GM12865 (cell line): ENCODE measurements around the gene NPL.

ENCODE experiments used
- DNase-seq: peaks from one replicate; pipeline ENCODE4 v3.0.0; 2010; ENCODE audit warnings: low read depth
- H3K4me3 ChIP-seq: 2 replicates; pipeline ENCODE4 v1.5.1; 2011; ENCODE audit warnings: mild to moderate bottlenecking, low read depth, low read length, control low read depth
- TF ChIP-seq, protein P1 (sequence below): IDR thresholded peaks from 2 replicates; pipeline ENCODE4 v1.5.1; 2011; ENCODE audit warnings: low read length, control low read depth, low read depth, inconsistent platforms; ENCODE audit not compliant: insufficient read depth; ENCODE audit errors: missing control alignments

NPL gene

GRCh38 chr1:182835806-182836205 lies 46.2 kb downstream of the NPL start:
- H3K4me3 ChIP-seq: no peak overlapping the region
- no peak for DNase-seq
- TF ChIP-seq, protein P1, sequence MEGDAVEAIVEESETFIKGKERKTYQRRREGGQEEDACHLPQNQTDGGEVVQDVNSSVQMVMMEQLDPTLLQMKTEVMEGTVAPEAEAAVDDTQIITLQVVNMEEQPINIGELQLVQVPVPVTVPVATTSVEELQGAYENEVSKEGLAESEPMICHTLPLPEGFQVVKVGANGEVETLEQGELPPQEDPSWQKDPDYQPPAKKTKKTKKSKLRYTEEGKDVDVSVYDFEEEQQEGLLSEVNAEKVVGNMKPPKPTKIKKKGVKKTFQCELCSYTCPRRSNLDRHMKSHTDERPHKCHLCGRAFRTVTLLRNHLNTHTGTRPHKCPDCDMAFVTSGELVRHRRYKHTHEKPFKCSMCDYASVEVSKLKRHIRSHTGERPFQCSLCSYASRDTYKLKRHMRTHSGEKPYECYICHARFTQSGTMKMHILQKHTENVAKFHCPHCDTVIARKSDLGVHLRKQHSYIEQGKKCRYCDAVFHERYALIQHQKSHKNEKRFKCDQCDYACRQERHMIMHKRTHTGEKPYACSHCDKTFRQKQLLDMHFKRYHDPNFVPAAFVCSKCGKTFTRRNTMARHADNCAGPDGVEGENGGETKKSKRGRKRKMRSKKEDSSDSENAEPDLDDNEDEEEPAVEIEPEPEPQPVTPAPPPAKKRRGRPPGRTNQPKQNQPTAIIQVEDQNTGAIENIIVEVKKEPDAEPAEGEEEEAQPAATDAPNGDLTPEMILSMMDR: no peak

GRCh38 chr1:182839209-182840066 lies 49.9 kb downstream of the NPL start, which contains the start of gene DHX9:
DHX9 (plus strand) TSS chr1:182839347; CDS start chr1:182842567, 3,220 bp downstream.
- DNase-seq: peak; percentile 94
- TF ChIP-seq, protein P1: peak; percentile 15
- H3K4me3 ChIP-seq: peak within 1 kb of the TSS; percentile 74

DNA sequence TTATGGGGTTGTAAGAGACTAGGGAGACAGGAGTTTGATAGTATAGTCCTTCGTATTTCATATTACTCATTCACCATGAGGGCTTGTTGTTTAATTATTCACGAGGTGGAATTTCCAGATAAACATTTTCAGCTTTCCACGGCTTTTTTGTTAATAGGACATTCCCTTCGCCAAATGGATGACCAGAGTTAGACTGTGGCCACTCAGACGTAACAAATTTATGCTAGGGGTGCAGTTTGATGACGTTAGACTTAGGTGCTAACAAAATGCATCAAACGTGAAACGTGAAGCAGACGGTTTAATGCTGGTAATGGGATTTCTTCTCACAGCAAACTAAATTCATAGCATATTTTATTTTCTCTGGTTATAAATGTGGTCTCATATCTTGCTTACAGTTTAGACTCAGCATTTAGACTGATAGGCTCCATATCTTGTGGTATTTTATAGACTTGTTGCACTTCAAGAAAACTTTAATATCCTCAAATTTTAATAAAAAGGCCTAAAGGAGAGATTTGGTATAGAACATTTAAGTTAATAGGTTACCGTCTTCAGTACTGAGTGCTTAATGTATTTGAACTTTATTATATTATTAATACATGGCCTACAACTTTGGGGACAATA lies 51.9 kb downstream of the NPL start:
- TF ChIP-seq, protein P1: no peak
- peak overlapping the region; percentile 57 for H3K4me3 ChIP-seq
- DNase-seq: peak; percentile 33

- H3K4me3 ChIP-seq: peak overlapping the region; percentile 57; the same call in 1 of the 2 replicates
Observed at GRCh38 chr1:182842265-182842664, 52.7 kb downstream of the NPL start.

GRCh38 chr1:182845379-182845778 lies 55.8 kb downstream of the NPL start:
- no peak for DNase-seq
- no peak overlapping the region for H3K4me3 ChIP-seq

More at GRCh38 chr1:182842265-182842664, 52.7 kb downstream of the NPL start:
- DNase-seq: no peak
- TF ChIP-seq, protein P1: no peak

GRCh38 chr1:182845894-182846293 lies 56.3 kb downstream of the NPL start:
- no peak overlapping the region for H3K4me3 ChIP-seq
- DNase-seq: no peak
- TF ChIP-seq, protein P1: no peak

More at GRCh38 chr1:182845379-182845778, 55.8 kb downstream of the NPL start:
- TF ChIP-seq, protein P1: no peak
